Nucleus accumbens (tissue), 56 donors: Measurements from ENCODE around the gene UQCC3.
"Not testable (repeated sequence)": the region's sequence is repeated elsewhere in the genome, so short reads cannot be mapped to it uniquely, and the experiment has no call there.

ENCODE experiments used
- DNase-seq, 56 donors: peaks; one replicate each; lab custom pipeline; 2025; lab: John Stamatoyannopoulos, UW

The UQCC3 gene, protein sequence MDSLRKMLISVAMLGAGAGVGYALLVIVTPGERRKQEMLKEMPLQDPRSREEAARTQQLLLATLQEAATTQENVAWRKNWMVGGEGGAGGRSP

DNA sequence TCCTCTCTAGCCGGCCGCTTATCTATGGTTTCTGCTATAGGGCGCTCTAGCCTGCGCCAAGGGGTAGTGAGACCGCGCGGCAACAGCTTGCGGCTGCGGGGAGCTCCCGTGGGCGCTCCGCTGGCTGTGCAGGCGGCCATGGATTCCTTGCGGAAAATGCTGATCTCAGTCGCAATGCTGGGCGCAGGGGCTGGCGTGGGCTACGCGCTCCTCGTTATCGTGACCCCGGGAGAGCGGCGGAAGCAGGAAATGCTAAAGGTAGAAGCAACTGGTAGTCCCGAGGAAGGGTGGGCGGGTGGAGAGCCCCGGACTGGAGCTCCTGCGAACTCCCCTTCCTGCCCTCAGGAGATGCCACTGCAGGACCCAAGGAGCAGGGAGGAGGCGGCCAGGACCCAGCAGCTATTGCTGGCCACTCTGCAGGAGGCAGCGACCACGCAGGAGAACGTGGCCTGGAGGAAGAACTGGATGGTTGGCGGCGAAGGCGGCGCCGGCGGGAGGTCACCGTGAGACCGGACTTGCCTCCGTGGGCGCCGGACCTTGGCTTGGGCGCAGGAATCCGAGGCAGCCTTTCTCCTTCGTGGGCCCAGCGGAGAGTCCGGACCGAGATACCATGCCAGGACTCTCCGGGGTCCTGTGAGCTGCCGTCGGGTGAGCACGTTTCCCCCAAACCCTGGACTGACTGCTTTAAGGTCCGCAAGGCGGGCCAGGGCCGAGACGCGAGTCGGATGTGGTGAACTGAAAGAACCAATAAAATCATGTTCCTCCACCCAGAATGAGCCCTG, at the start of gene UQCC3, which contains the start of gene LBHD1:
Gene UQCC3, plus strand, starts transcription at position 66 of the 782 bp plus-strand sequence. Its CDS starts 73 bp downstream, at position 139.
Gene LBHD1, minus strand, starts transcription at position 660 of the 782 bp plus-strand sequence. CDS start 2,236 bp downstream, outside the sequence.
- peak in 55 of 56 donors; percentile 34 to 89 (median 75) for DNase-seq

DNA sequence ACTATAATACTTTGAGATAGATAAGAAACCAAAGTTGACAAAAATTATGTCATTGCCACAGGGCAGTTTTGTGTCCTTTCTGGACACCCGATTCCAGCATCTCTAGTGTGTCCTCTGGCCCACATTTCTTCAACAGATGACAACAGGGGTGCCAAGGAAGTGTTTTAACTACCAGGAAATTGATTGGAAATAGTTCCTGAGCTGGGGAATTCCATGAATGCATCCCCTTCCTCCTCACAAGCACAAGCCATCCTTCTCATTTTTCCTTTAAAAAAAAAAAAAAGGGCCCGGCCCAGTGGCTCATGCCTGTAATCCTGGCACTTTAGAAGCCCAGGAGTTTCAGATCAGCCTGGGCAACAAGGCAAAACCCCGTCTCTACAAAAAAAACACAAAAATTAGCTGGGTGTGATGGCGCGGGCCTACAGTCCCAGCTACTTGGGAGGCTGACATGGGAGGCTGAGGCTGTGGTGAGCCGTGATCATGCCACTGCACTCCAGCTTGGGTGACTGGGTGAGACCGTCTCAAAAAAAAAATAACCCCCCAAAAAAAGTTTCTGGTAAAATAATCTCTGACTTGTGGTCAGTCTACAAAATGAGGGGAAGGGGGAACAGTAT, 48.9 kb upstream of the UQCC3 start:
- no peak for DNase-seq

DNA sequence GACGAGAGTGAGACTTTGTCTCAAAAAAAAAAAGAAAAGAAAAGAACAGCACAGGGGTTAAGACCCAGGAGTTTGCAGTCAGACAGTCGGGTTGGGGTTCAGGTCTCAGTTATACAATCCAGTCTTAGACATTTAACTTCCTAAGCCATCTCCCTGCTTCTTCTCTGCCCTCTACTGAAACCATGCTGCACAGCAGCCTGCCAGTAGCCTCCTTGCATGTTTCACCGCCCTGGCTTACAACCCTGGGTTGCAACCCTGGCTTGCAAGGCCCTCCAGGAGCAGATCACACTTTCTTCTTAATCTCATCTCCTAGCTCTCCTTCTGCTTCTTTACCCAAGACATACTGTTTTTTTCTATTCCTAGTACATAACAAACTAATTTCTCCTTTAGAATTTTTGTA, 43.8 kb upstream of the UQCC3 start:
- DNase-seq, result no peak

DNA sequence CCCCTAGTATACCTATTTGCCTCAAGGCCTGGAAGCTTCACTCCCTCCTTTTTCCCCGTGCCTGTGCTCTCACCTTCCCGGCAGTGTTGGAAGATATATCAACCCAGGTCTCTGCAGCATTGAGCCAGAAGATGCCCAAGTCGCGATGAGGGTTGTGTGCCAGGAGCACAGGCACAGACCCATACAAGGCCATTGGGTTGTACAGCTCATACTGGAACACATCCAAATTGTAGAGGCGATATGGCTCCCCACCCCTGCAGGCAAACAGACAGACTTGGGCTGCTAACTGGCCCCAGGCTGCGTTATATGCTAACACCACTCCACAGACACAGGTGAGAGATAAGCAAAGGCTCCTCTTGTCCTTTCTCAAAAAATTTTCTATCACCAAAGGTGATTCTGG, 39.0 kb upstream of the UQCC3 start:
- no peak for DNase-seq

DNA sequence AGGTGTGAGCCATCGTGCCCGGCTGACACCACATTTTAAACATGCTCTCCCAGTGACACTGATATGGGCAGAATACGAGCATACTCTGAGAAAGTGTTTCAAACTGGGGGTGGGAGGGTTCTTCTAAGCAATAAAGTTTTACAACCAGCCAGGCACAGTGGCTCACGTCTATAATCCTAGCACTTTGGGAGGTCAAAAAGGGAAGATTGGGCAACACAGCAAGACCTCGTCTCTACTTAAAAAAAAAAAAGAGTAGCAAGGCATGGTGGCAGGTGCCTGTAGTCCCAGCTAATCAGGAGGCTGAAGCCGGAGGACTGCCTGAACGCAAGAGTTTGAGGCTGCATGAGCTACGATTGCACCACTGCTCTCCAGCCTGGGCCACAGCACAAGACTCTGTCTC, 27.3 kb upstream of the UQCC3 start:
- no peak for DNase-seq

DNA sequence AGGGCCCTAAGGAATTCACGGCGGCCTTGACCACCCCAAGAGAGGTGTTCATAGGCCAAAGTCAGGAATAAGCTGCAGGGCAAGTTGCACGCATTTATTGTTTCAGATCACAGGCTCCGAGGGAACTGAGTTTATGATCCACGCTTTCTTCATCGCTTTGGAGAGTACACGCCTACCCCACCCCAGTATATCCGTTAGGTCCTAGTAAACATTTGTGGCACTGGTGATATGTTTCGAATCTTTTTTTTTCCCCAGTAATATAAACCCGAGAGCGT, 25.9 kb upstream of the UQCC3 start:
- peak in 1 of 56 donors; percentile 16 for DNase-seq

DNA sequence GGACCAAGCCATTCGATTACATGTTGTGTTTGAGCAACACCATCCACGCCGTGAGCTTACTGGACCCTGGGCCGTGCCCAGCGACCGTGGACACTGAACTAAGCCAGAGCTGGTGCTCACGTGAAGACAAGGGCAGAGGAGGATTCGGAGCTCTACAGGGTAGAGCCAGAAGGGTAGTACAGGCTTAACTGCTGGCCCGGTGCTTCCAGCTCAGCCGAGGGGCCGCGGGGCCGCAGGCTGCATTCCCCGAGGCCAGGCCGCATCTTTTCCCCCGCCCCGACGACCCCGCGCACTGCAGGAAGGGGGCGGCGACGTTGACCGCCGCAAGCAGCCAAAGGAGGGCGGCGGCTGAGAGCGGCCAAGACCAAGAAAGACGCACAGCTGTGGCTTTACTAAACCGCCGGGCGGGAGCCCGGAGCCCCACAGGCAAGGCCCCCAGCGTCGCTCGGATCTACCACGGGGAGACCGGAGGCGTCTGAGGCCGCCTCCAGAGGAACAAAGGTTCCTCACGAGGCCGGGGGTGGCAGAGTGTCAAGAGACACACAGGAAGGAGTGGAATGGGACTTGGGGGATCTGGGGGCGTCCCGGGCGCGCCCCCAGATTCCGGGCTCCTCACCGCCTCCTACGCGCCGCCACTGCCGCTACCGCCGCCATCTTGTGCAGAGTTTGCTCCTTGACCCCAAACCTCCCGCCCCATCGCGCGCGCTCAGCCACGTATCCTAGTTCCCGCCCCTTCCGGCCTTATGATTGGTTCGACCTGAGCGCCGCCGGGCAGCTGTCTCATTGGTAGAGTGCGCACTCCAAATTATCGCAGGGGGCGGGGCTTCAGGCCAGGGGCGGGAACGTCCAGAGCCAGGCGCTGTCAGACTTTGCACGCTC, 25.3 kb upstream of the UQCC3 start, which contains the start of gene GANAB:
Gene GANAB, minus strand, starts transcription at position 668 of the 879 bp plus-strand sequence. Its CDS starts 14 bp downstream, at position 654.
- DNase-seq, result peak; percentile 56 to 99 (median 96)

DNA sequence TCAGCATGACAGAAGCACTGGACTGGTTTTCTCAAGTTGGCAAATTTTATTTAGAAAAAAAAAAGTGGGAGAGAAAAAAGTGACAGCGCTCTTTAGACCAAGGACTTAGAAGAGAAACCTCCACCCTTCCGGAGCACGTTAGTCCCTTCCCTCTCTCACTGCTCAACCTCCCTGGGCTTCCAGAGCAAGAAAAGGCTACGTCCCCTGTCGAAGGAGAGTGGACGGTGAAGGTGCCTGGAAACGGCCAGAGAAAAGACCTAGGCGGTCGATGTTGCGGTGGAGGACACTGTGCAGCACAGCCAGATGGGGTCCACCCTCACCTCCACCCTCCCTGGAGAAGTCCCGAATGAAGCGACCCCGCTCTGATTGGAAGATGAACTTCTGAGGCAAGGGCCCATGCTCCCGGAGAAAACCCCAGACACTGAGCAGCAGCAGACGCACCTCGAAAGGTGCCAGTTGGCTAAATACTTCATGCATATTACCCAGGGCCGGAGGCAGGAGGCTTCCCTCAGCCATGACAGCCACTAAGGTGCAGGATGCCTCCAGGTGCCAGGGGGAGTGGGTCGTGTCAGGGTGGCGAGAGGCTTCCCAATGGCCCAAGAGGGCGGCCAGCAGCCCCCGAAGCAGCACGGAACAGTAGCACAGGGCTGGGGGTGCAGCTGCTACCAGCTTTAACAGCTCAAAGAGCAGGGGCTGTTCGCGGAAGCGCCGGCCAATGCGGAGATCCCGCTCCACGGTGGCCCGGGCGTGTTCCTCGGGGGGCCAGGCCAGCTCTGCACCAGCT, 24.5 kb upstream of the UQCC3 start:
- peak in 5 of 56 donors; percentile 14 to 35 (median 19) for DNase-seq

DNA sequence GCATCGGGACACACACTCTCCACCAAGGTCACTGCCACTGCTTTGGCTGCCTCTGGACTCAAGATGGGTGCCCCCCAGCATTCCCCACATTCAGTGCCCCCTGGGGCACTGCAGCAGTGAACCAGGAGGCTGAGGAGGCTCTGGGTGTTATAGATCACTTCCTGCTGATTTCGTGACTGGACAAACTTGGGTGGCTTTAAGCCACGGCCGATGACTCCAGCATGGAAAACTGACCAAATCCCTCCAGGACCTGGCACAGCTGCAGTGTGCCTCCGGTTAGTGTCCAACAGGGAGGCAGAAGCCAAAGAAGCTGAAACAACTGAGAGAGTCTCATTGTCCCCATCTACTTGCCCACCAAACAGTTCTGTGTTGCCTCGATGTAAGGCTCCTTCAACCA, 23.9 kb upstream of the UQCC3 start:
- no peak for DNase-seq

DNA sequence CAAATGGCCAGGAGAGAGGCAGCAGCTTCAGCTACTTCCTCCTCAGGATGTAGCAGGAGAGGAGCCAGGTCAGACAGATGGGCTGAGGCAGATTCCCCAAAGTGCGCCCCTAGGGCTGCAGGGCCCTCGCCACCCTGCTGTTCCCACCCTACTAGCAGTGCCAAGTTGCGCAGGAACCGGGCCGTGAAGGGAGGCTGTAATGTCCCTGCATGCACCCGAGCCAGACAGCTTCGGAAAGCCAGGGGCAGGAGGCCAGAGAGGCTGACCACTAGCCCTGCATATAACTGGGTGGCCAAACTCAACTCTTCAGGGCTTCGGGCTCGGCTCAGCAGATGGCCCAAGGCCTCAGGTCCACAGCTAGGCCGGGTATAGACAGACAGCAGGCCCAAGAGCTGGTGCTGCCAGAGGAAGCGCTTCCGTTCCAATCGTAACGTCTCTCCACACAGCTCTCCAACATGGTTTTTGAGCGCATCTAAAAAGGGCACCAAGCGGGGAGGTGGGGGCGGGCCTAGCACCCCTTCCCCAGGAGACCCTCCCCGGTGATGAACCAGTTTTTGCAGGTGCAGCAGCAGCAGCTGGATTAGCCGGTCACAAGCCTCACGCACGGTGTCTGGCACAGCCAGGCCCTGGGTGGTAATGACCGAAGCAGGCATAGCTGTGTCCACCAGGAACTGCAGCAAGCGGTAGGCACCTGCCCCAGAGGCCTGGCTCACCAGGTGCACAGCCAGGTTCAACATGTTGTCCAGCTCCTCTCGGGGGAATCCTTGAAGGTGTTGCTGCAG, 23.1 kb upstream of the UQCC3 start:
- no peak for DNase-seq

DNA sequence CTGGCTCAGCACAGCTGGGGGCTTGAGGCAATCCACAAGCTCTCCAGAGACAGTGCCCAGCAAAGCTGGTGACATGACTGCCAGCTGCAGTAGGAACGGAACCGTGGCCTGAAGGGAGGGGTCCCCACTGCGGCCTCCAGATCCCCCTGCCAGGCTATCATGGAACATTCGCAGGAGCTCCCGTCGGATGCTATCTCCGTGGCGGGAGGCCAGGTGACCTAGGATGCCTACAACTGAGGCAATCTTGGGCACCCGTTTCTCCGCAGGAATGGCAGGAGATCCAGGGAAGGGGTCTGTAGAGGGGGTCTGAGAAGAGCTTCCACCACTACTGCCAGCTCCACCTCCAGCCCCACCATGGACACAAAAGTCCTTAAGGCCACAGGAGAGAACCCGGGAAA, 22.5 kb upstream of the UQCC3 start:
- no peak for DNase-seq

DNA sequence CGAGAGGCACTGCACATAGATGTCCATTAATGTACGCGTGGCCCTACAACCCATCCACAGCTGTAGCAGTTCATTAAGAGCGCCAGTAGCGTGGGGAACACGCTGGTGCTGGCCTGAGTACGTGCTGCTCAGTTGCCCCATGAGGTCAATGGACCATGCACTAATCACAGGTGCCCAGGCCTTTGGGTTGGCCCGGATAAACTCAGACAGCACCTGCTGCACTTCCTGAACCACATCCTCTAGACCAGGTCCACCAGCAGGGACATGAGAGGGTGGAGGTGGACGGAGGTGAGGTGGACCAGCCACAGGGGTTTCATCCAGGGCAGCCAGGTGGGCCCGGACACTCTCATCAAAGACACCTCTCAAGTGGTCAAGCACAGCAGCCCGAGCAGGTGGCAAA, 22.0 kb upstream of the UQCC3 start:
- no peak for DNase-seq

DNA sequence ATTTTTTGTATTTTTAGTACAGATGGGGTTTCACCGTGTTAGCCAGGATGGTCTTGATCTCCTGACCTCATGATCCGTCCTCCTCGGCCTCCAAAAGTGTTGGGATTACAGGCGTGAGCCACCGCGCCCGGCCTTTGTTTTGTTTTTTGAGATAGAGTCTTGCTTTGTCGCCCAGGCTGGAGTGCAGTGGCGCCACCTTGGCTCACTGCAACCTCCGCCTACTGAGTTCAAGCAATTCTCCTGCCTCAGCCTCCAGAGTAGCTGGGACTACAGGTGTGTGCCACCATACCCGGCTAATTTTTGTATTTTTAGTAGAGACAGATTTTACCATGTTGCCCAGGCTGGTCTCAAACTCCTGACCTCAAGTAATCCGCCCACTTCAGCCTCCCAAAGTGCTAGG, 21.2 kb upstream of the UQCC3 start:
- not testable (repeated sequence) for DNase-seq

DNA sequence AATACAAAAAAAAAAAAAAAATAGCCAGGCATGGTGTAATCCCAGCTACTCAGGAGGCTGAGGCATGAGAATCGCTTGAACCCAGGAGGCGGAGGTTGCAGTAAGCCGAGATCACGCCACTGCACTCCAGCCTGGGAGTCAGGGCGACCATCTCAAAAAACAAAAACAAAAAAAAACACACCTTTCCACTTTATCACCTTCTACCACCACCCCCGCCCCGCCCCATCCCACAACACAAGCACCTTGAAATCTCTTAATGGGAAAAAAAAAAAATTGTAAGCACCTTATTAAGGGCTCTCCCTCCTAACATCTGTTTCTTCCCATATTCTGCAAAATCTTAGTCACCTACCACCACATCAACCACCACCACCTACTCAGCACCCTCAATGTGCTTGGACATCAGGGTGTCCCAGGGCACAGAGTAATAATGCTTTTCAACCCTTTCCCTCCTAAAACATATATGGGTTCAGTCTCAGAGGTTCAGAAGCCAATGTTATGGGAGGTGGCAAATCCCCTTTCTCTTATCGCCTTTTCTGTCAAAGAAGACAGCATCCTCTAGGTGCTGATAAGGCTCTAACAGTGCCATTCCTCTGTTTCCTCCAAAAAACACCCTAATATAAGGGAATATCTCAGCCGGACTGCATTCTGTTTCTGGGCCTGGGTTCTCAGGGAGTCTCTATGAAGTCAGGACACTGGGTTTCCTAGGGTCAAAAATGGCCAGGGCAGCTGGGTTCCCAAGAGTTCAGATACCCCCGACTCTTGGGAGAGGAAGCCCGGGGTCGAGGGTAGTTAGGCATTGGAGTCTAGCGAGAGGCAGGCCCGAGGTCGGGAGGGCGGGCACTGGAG, 19.1 kb upstream of the UQCC3 start:
- peak in 1 of 56 donors; percentile 44 for DNase-seq

DNA sequence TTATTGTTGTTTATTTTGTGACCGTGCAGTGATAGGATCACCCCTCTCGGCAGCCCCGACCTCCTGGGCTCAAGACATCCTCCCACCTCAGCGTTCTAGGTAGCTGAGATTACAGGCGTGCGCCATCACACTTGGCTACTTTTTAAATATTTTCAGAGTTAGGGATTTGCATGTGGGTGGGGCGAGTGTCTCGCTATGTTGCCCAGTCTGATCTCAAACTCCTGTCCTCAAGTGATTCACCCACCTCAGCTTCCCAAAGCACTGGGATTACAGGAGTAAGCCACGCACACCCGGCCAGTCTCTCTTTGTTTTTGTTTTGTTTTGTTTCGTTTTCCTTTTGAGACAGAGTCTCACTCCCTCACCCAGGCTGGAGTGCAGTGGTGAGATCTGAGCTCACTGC, 17.2 kb upstream of the UQCC3 start:
- DNase-seq, result no peak

DNA sequence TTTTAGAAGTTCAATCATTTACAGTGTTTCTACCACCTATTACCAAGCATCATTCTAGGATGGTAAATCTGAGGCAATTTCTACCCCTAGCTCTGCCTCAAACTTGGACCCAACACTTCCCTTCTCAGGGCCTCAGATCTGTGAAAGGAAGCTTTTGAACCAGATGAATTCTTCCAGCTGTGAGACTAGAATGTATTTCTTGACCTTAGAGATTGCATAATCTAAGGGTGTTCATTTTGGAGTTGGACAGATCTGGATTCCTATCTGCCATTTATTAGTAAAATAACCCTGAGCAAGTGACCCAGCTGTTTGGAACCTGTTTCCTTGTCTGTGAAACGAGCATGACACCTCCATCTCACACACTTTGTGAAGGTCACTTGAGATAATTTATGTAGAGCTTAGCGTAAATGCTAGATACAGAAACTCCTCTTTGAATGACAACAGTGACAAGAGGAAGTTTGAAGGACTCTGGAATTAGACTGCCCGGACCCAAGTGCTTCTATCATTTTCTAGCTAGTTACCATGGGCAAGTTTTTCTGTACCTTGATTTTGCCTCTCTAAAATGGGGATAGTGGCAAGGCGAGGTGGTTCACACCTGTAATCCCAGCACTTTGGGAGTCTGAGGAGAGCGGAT, 14.6 kb upstream of the UQCC3 start:
- DNase-seq, result no peak

DNA sequence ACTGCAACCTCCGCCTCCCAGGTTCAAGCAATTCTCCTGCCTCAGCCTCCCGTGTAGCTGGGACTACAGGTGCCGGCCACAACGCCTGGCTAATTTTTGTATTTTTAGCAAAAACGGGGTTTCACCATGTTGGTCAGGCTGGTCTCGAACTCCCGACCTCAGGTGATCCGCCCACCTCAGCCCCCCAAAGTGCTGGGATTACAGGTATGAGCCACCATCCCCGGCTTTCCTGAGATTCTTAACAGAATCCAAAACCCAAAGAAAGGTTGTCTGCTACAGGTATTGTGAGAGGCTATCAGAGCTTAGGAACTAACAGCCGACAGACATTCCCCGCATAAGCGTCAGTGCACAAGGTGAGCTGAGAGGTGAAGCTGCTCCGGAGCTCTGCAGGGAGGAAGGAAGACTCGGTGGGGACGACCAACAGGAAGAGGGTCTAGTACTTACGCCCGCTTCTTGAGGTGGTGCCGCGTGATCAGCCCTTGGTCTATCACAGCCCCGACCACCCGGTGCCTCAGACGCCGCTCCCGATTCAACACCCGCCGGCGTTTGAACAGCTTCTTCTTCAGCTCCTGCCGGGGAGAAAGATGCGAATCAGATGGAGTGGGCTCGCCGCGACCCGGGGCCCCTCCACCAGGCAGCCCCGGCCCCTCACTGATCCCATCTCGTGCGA, 6.9 kb upstream of the UQCC3 start:
- DNase-seq, result peak in 15 of 56 donors; percentile 34 to 79 (median 66)
